Hematopoietic multipotent progenitor cell treated with erythropoietin and hydrocortisone succinate and interleukin-3 and kit ligand, for 8 days (in vitro differentiated cells): ENCODE results near the gene SLC16A9.
"Not testable (repeated sequence)": the region's sequence is repeated elsewhere in the genome, so short reads cannot be mapped to it uniquely, and the experiment has no call there.

Source experiments
- DNase-seq: peaks from one replicate; pipeline ENCODE4 v3.0.0-alpha.2; 2015

SLC16A9 gene

GRCh38 chr10:59672150-59672875 is 37.3 kb downstream of the SLC16A9 start:
- DNase-seq, result no peak

- DNase-seq, result no peak
Measured at GRCh38 chr10:59670269-59670668, 39.4 kb downstream of the SLC16A9 start.

DNA sequence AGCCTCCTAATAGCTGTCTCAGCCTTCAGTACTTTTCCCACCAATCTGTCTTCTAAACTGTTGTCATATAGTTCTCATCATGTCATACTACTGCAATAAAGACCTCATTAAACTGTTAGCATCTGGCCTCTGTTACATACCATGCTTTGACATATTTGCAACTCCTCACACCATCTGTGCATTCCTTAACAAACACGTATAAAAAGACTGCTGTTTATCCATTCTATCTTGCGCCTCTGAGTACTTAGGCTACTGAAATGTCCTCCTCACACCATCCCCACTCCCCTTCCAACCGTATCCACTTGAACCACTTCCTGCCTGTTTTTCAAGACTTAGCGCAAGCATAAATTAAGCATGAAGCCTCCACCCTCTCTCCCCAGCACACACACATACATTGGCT is 41.6 kb downstream of the SLC16A9 start:
- no peak for DNase-seq

- no peak for DNase-seq
Measured at GRCh38 chr10:59666310-59666709, 43.3 kb downstream of the SLC16A9 start.

DNA sequence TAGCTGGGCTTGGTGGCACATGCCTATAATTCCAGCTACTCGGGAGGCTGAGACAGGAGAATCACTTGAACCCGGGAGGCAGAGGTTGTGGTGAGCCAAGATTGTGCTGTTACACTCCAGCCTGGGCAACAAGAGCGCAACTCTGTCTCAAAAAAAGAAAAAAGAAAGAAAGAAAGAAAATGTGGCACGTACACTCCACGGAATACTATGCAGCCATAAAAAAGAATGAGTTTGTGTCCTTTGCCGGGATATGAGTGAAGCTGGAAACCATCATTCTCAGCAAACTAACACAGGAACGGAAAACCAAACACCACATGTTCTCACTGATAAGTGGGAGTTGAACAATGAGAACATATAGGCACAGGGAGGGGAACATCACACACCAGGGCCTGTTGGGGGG is 46.4 kb downstream of the SLC16A9 start:
- not testable (repeated sequence) for DNase-seq

GRCh38 chr10:59657724-59658123 is 51.9 kb downstream of the SLC16A9 start:
- no peak for DNase-seq

DNA sequence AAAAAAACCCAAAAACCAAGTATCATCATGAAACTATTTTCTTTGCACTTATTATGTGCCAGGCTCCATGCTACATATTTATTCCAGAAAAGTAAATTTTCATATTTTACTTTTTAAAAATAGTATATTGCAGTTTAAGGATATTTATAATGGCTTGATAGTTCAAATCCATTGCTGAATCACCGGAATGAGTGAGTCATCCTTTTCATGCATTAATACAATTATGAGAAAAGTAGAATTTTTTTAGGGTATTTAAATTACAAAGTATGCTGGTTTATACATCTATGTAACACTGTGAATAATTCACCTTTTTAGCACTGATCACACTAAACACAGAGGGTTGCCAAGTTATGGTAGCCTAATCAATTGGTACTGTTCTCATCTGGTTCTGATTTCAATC is 54.3 kb downstream of the SLC16A9 start:
- DNase-seq, result no peak

DNA sequence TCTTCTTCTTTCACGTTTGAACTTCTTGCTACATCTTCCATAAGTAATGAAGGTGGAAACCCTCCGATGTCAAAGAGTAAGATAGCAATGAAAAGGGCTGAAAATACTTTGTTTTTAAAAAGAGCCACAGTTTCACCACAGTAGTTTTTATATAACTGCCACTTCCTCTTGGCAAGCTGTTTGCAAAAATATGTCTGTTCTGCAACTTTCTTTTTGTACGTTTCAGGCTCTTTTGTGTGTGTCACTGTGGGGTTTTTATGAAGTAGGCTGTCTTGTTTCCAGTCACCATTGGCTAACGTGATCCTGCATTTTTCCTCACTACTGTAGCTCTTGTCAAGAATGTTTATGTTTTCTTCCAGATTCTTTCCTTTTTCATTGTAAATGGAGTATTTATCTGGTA is 55.6 kb downstream of the SLC16A9 start:
- DNase-seq, result no peak

DNA sequence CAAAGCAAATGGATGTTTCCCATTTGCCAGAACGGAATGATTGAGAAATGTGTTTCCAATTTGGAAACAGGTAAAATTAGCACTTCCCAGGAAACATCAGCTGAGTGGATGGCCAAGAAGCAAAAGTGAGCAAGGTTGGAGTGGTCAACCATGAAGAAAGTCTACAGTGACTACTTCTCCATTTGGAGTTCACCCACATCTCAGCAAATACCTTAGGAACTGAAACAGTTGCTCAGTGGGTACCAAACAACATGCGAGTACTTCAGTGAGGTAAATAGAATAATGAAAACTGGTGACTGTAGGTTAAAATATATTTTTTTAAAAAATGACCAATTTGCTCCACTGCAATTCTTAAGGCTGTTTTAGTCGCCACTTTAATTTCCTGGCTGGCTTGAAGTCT is 57.7 kb downstream of the SLC16A9 start:
- DNase-seq, result no peak

DNA sequence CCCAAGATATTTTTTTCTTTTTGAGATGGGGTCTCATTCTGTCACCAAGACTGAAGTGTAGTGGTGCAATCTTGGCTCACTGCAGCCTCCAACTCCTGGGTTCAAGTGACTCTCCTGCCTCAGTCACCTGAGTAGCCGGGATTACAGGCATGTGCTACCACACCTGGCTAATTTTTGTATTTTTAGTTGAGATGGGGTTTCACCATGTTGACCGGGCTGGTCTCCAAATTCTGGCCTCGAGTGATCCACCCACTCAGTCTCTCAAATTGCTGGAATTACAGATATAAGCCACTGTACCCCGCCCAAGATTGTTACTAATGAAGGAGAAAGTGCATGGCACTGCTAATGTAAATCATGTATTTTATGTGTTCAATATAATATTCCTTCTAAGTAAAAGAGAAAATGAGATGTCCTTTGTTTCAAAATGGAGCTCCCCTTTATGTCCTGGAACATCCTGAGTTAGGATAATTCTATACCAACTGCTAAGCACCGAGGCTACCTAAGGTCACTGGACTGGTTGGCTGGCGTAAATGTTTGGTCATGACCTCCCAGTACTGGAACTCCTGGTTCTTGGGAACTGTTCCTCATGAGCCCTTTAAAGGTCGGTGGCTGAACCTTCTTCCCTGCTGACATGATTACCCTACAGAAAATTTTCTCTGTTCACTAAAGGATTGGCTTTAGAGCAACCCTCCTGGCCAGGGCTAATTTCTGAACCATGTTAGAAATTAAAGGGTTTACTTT is 59.9 kb downstream of the SLC16A9 start:
- DNase-seq, result no peak

GRCh38 chr10:59648711-59649201 is 60.9 kb downstream of the SLC16A9 start:
- no peak for DNase-seq

DNA sequence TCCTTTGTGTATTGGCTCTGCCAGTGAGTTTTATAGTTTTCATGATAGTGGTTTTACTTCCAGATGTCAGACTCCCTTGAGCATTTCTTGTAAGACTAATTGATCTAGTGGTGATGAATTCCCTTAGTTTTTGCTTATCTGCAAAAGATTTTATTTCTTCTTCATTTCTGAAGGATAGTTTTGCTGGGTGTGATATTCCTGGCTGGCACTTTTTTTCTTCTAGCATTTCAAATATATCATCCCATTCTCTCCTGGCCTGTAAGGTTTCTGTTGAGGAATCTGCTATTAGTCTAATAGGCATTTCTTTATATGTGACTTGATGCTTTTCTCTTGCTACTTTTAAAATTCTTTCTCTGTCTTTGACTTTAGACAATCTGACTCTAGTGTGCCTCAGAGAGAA is 64.8 kb downstream of the SLC16A9 start:
- no peak for DNase-seq

DNA sequence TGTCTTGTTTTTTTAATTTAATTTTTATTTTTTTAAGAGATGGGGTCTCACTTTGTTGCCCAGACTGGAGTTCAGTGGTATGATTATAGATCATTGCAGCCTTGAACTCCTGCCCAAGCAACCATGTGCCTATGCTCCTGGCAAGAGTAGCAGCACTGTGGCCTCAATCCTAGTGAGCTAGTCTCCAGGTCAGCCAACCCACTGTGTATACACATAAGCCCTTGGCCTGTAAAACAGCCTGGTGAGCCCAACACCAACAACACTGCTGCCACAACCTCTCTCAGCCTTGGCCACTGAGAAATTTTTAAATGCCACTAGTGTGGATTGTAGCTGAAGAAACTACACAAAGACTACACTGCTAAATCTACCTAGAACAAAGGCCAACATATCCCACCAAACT is 68.0 kb downstream of the SLC16A9 start:
- not testable (repeated sequence) for DNase-seq

GRCh38 chr10:59635502-59636290 is 74.0 kb downstream of the SLC16A9 start:
- DNase-seq, result no peak

DNA sequence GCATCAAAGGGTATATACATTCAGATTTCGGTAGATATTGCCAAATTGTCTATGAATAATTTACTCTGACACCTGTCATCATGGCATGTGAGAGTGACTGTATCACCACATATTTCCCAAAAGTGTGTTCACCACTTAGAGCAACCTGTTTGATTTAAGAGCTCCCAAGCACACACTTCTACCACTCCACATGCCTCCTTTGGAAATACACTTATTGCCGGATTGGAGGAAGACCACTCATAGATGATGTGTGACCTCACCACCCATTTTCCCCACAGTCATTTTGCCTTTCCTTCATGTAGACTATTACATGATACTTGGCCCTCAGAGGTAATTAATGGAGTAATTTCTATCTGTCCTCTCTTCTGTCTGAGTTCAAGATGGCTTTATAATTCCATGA is 75.5 kb downstream of the SLC16A9 start:
- no peak for DNase-seq

DNA sequence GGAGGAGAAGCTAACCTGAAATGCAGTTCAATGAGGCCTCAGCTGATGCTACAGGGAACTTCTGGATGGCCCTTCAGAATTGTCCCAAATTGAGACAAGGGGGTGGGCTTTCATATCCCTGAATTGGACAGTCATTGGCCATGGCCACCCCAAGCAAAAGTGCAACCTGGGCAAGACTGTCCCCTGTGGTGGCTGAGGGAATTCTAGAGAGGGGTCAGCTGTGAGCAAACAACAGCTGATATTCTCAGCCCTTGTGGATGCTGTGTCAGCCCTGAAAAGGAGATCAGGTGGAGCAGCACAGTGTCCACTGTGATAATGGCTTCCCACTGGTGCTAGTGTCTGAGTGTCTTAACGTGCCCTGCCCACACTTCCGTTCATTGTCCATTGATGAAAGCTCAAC is 76.6 kb downstream of the SLC16A9 start:
- no peak for DNase-seq

GRCh38 chr10:59631882-59632807 is 77.5 kb downstream of the SLC16A9 start:
- no peak for DNase-seq

- no peak for DNase-seq
Measured at GRCh38 chr10:59631237-59631636, 78.4 kb downstream of the SLC16A9 start.

GRCh38 chr10:59628965-59629364 is 80.7 kb downstream of the SLC16A9 start:
- DNase-seq, result no peak

DNA sequence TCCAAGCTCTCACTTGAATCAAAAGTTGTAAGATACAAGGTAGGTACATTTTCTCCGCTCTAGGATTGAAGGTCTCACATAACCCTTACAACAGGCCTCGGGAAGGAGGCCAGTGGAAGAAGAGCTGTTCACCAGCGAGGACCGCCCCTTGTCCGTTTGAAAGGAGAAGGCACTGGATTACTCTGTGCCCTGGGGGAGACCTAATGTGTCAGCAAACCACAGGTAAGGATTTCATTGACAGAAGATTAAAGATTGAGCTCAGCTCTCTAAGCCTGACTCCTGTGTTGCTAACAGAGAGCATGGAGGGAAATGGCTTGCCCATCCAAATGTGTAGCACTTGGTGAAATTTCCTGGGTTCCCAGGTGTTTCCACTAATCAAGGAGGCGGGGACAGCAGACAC is 81.2 kb downstream of the SLC16A9 start:
- DNase-seq, result no peak

- no peak for DNase-seq
Measured at GRCh38 chr10:59627366-59628018, 82.2 kb downstream of the SLC16A9 start.

DNA sequence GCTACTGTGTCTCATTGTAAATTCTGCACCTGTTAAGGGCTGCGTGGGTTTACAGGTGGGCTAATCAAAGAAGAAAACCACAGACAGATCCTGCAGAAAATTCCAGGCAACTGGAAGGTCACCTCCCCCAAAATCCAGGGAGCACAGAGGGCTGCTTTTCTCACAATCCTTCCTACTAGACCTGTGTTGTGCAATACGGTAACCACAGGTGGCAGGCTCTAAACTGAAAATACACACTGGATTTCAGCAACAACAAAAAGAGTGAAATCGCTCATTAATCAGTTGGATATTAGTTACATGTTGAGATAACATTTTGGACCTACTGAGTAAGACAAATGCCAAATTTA is 83.2 kb downstream of the SLC16A9 start:
- no peak for DNase-seq
